ENCODE measurements around the gene IKBKE.

IKBKE gene

GRCh38 chr1:206442101-206442500, 28.2 kb upstream of the IKBKE start:
- H3K36me3 ChIP-seq (ENCODE audit: control insufficient read depth, insufficient read depth, low read length), result peaks cover 8% of the 10 kb centered on the region

DNA sequence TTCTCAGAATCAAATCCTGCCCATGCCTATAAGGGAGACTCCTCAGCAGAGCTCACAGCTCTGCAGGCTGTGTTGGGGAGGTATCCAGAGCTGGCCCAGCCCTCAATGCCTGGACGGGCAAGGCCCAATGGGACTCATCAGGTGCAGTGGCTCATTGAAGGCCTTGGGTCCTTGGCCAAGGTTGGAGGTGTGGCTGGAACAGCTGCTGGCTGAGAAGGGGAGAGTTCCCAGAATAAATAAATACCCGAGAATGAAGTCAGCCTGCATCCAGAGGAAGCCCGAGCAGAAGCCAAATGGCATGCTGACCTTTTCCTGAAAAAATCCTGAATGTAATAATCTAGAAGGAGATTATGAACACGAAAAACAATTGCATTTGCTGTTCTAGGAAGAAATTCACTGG, 25.2 kb upstream of the IKBKE start:
- H3K27me3 ChIP-seq (ENCODE audit: control insufficient read depth, insufficient read depth, low read length), result no peaks in the 10 kb centered on the region
- H3K27ac ChIP-seq (ENCODE audit: low read length), result no peak overlapping the region
- H3K9me3 ChIP-seq (ENCODE audit: control insufficient read depth, insufficient read depth, low read length), result no peaks in the 10 kb centered on the region
- no peak overlapping the region for H3K4me3 ChIP-seq (ENCODE audit: low read length)
- peaks cover 5% of the 10 kb centered on the region; the same call in 1 of the 2 replicates for H3K36me3 ChIP-seq (ENCODE audit: control insufficient read depth, insufficient read depth, low read length)
- no CpG with 5 or more reads among the region's 4 CpGs for WGBS (ENCODE audit: insufficient coverage, insufficient read length)
- no peak for DNase-seq (ENCODE audit: low read depth, low spot score)
- H3K4me1 ChIP-seq (ENCODE audit: control insufficient read depth, insufficient read depth, low read length), result no peaks in the 10 kb centered on the region

More at GRCh38 chr1:206442101-206442500, 28.2 kb upstream of the IKBKE start:
- H3K9me3 ChIP-seq (ENCODE audit: control insufficient read depth, insufficient read depth, low read length), result no peaks in the 10 kb centered on the region
- no peak for DNase-seq (ENCODE audit: low read depth, low spot score)
- H3K4me3 ChIP-seq (ENCODE audit: low read length), result no peak overlapping the region
- WGBS (ENCODE audit: insufficient coverage, insufficient read length), result no CpG with 5 or more reads among the region's 4 CpGs
- no peak overlapping the region for H3K27ac ChIP-seq (ENCODE audit: low read length)
- H3K27me3 ChIP-seq (ENCODE audit: control insufficient read depth, insufficient read depth, low read length), result no peaks in the 10 kb centered on the region
- H3K4me1 ChIP-seq (ENCODE audit: control insufficient read depth, insufficient read depth, low read length), result no peaks in the 10 kb centered on the region

GRCh38 chr1:206445911-206446356, 24.3 kb upstream of the IKBKE start:
- Histone ChIP-seq H3K9me3 (ENCODE audit: control insufficient read depth, insufficient read depth, low read length) (no peaks in the 10 kb centered on the region), H3K27me3 (ENCODE audit: control insufficient read depth, insufficient read depth, low read length) (no peaks in the 10 kb centered on the region), H3K4me1 (ENCODE audit: control insufficient read depth, insufficient read depth, low read length) (no peaks in the 10 kb centered on the region), H3K4me3 (ENCODE audit: low read length) (no peak overlapping the region), H3K27ac (ENCODE audit: low read length) (no peak overlapping the region), H3K36me3 (ENCODE audit: control insufficient read depth, insufficient read depth, low read length) (peaks cover 7% of the 10 kb centered on the region; the same call in 1 of the 2 replicates)
- no peak for DNase-seq (ENCODE audit: low read depth, low spot score)
- no CpG with 5 or more reads among the region's 8 CpGs for WGBS (ENCODE audit: insufficient coverage, insufficient read length)

DNA sequence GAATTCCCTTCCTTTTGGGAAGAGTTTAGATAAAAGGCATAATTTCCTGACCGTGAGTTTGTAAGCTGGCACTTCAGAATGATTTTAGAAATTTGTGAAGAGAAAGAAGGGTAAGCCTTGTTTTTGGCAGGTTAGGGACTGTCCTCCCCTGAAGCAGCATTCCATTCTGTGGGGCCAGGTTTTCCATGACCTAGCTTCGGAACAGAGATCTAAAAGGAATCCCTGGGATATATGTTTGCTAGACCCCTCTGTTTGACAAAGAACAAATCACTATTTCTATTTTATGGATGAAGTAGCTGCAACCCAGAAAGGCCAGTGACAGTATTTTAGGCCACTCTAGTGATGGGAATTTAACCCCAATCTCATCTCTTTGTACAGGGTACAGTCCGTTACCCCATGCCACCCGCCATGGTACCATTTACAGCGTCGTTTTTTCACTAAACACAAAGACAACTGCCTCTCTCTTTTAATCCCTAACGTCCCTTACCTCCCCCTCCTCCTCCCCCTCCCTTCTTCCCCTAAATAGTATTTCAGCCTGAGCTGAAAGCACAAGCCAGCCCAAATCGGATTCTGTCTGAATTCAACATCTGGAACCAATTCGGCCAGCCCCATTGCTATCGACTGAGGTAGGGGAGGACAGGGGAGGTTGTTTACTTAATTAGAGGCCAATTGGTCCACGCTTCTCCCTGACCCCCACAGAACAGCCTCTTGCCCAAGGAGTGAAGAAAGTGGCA, 23.4 kb upstream of the IKBKE start:
- 100% methylated on average over 1 of the region's 11 CpGs for WGBS (ENCODE audit: insufficient coverage, insufficient read length)
- H3K9me3 ChIP-seq (ENCODE audit: control insufficient read depth, insufficient read depth, low read length), result no peaks in the 10 kb centered on the region
- no peak overlapping the region for H3K27ac ChIP-seq (ENCODE audit: low read length)
- H3K4me1 ChIP-seq (ENCODE audit: control insufficient read depth, insufficient read depth, low read length), result no peaks in the 10 kb centered on the region
- H3K27me3 ChIP-seq (ENCODE audit: control insufficient read depth, insufficient read depth, low read length), result no peaks in the 10 kb centered on the region
- H3K36me3 ChIP-seq (ENCODE audit: control insufficient read depth, insufficient read depth, low read length), result peaks cover 7% of the 10 kb centered on the region; the same call in 1 of the 2 replicates
- H3K4me3 ChIP-seq (ENCODE audit: low read length), result no peak overlapping the region
- no peak for DNase-seq (ENCODE audit: low read depth, low spot score)

GRCh38 chr1:206447422-206447765, 22.9 kb upstream of the IKBKE start:
- H3K4me1 ChIP-seq (ENCODE audit: control insufficient read depth, insufficient read depth, low read length), result no peaks in the 10 kb centered on the region
- peaks cover 7% of the 10 kb centered on the region; the same call in 1 of the 2 replicates for H3K36me3 ChIP-seq (ENCODE audit: control insufficient read depth, insufficient read depth, low read length)
- no peak for DNase-seq (ENCODE audit: low read depth, low spot score)
- no peak overlapping the region for H3K4me3 ChIP-seq (ENCODE audit: low read length)
- no peak overlapping the region for H3K27ac ChIP-seq (ENCODE audit: low read length)
- H3K27me3 ChIP-seq (ENCODE audit: control insufficient read depth, insufficient read depth, low read length), result no peaks in the 10 kb centered on the region
- no peaks in the 10 kb centered on the region for H3K9me3 ChIP-seq (ENCODE audit: control insufficient read depth, insufficient read depth, low read length)
- WGBS (ENCODE audit: insufficient coverage, insufficient read length), result no CpG with 5 or more reads among the region's 3 CpGs

- H3K27me3 ChIP-seq (ENCODE audit: control insufficient read depth, insufficient read depth, low read length), result no peaks in the 10 kb centered on the region
- DNase-seq (ENCODE audit: low read depth, low spot score), result no peak
- H3K36me3 ChIP-seq (ENCODE audit: control insufficient read depth, insufficient read depth, low read length), result peaks cover 7% of the 10 kb centered on the region; the same call in 1 of the 2 replicates
- no CpG with 5 or more reads among the region's 4 CpGs for WGBS (ENCODE audit: insufficient coverage, insufficient read length)
- H3K4me1 ChIP-seq (ENCODE audit: control insufficient read depth, insufficient read depth, low read length), result no peaks in the 10 kb centered on the region
- H3K27ac ChIP-seq (ENCODE audit: low read length), result no peak overlapping the region
- no peak overlapping the region for H3K4me3 ChIP-seq (ENCODE audit: low read length)
- H3K9me3 ChIP-seq (ENCODE audit: control insufficient read depth, insufficient read depth, low read length), result no peaks in the 10 kb centered on the region
Measured at GRCh38 chr1:206447792-206448191, 22.5 kb upstream of the IKBKE start.

GRCh38 chr1:206448471-206448870, 21.8 kb upstream of the IKBKE start:
- Histone ChIP-seq H3K27me3 (ENCODE audit: control insufficient read depth, insufficient read depth, low read length) (no peaks in the 10 kb centered on the region), H3K9me3 (ENCODE audit: control insufficient read depth, insufficient read depth, low read length) (no peaks in the 10 kb centered on the region), H3K27ac (ENCODE audit: low read length) (no peak overlapping the region), H3K36me3 (ENCODE audit: control insufficient read depth, insufficient read depth, low read length) (peaks cover 7% of the 10 kb centered on the region; the same call in 1 of the 2 replicates), H3K4me1 (ENCODE audit: control insufficient read depth, insufficient read depth, low read length) (0 out of 2 replicates have a peak, but pooled peaks cover 2% of the 10 kb centered on the region), H3K4me3 (ENCODE audit: low read length) (no peak overlapping the region)
- DNase-seq (ENCODE audit: low read depth, low spot score), result no peak
- WGBS (ENCODE audit: insufficient coverage, insufficient read length), result no CpG with 5 or more reads among the region's 4 CpGs

DNA sequence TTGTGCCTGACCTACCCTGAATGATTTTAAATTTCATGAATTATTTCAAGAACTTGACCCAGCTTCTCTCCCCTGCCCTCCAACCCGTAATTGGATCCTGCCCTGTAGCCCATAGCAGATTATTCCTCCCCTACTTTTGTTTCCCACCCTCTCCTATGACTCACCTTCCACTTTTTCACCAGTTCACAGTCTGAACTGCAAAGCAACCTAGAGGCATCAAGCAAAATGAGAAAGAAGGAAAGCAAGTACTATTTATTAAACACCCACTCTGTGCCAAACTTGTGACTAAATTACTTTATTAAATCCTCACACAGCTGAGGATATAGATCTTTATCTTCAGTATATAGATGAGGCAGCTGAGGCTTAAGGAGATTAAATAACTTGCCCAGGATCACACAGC, 20.7 kb upstream of the IKBKE start:
- no peak overlapping the region for H3K27ac ChIP-seq (ENCODE audit: low read length)
- H3K9me3 ChIP-seq (ENCODE audit: control insufficient read depth, insufficient read depth, low read length), result no peaks in the 10 kb centered on the region
- no peak overlapping the region for H3K4me3 ChIP-seq (ENCODE audit: low read length)
- H3K36me3 ChIP-seq (ENCODE audit: control insufficient read depth, insufficient read depth, low read length), result peaks cover 9% of the 10 kb centered on the region; the same call in 1 of the 2 replicates
- WGBS (ENCODE audit: insufficient coverage, insufficient read length), result no CpG with 5 or more reads among the region's 1 CpG
- H3K27me3 ChIP-seq (ENCODE audit: control insufficient read depth, insufficient read depth, low read length), result no peaks in the 10 kb centered on the region
- H3K4me1 ChIP-seq (ENCODE audit: control insufficient read depth, insufficient read depth, low read length), result peaks cover 3% of the 10 kb centered on the region; the same call in 1 of the 2 replicates
- no peak for DNase-seq (ENCODE audit: low read depth, low spot score)

DNA sequence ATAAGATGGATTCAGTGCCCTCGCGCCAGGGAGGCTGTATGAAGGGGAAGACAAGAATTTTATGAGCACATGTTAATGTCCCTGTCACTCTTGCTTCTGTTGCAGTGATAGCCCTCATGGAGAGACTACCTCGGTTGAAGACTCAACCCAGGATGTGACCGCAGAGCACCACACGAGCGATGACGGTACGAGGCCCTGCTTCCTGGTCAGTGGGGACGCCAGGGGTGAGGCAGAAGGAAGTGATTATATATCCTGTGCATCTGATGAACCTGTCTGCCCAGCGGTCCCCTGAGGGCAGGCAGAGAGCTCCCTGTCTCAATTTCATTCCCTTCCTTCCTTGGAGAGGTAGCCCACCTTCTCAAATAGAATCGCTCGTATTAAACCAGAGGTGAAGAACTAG, 20.0 kb upstream of the IKBKE start:
- Histone ChIP-seq H3K4me1 (ENCODE audit: control insufficient read depth, insufficient read depth, low read length) (peaks cover 3% of the 10 kb centered on the region; the same call in 1 of the 2 replicates), H3K9me3 (ENCODE audit: control insufficient read depth, insufficient read depth, low read length) (no peaks in the 10 kb centered on the region), H3K27ac (ENCODE audit: low read length) (no peak overlapping the region), H3K4me3 (ENCODE audit: low read length) (no peak overlapping the region), H3K27me3 (ENCODE audit: control insufficient read depth, insufficient read depth, low read length) (no peaks in the 10 kb centered on the region), H3K36me3 (ENCODE audit: control insufficient read depth, insufficient read depth, low read length) (peaks cover 9% of the 10 kb centered on the region; the same call in 1 of the 2 replicates)
- no CpG with 5 or more reads among the region's 12 CpGs for WGBS (ENCODE audit: insufficient coverage, insufficient read length)
- no peak for DNase-seq (ENCODE audit: low read depth, low spot score)

DNA sequence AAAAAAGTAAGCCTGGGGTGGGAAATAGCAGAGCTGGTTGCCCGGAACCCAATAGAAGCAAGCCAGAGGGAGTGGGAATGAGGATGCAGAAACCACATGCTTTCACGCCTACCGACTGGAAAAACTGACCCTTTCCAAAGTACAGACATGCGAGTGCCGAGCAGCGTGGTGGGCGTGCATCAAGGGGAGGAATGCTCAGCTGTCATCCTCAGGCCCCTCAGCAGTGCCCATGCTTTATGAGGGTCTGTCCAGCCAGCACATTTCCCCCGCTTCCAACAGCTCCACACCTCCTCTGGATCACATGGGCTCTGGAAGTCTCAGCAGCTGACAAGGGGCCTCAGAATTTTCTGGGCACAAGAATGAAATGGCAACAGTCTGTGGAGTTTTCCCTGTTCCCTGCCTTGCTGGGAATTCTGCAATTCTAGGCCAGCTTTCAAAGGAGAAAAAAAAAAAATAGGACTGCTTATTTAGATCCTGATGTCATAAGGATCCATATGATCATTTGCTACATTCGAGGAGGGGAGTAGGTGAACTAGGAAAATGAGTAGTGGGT, 19.1 kb upstream of the IKBKE start:
- Histone ChIP-seq H3K4me1 (ENCODE audit: control insufficient read depth, insufficient read depth, low read length) (peaks cover 3% of the 10 kb centered on the region; the same call in 1 of the 2 replicates), H3K27me3 (ENCODE audit: control insufficient read depth, insufficient read depth, low read length) (no peaks in the 10 kb centered on the region), H3K27ac (ENCODE audit: low read length) (no peak overlapping the region), H3K4me3 (ENCODE audit: low read length) (no peak overlapping the region), H3K36me3 (ENCODE audit: control insufficient read depth, insufficient read depth, low read length) (peaks cover 6% of the 10 kb centered on the region; the same call in 1 of the 2 replicates), H3K9me3 (ENCODE audit: control insufficient read depth, insufficient read depth, low read length) (no peaks in the 10 kb centered on the region)
- no peak for DNase-seq (ENCODE audit: low read depth, low spot score)
- WGBS (ENCODE audit: insufficient coverage, insufficient read length), result no CpG with 5 or more reads among the region's 9 CpGs
